Rectal smooth muscle tissue (tissue), 1 donor: ENCODE data around the gene RGP1.

ENCODE experiments used
- H3K27ac ChIP-seq: one replicate; pipeline ENCODE4 v1.7.0; 2013; ENCODE audit warnings: low read depth, low read length, inconsistent platforms
- H3K27me3 ChIP-seq: one replicate; pipeline ENCODE4 v1.7.0; 2013; ENCODE audit warnings: low read length; ENCODE audit not compliant: control insufficient read depth, insufficient read depth
- H3K36me3 ChIP-seq: one replicate; pipeline ENCODE4 v1.7.0; 2013; ENCODE audit warnings: low read length; ENCODE audit not compliant: control insufficient read depth, insufficient read depth
- H3K4me1 ChIP-seq: one replicate; pipeline ENCODE4 v1.7.0; 2013; ENCODE audit warnings: low read length; ENCODE audit not compliant: control insufficient read depth, insufficient read depth
- H3K4me3 ChIP-seq: one replicate; pipeline ENCODE4 v1.7.0; 2013; ENCODE audit warnings: low read length
- H3K9ac ChIP-seq: one replicate; pipeline ENCODE4 v1.7.0; 2013; ENCODE audit warnings: low read length

RGP1 gene

GRCh38 chr9:35792024-35792813, 43.1 kb downstream of the RGP1 start:
- peaks cover 3% of the 10 kb centered on the region for H3K36me3 ChIP-seq
- H3K9ac ChIP-seq, result no peak overlapping the region
- H3K4me3 ChIP-seq, result peak overlapping the region; percentile 70
- H3K27ac ChIP-seq, result peak overlapping the region; percentile 25
- H3K27me3 ChIP-seq, result no peaks in the 10 kb centered on the region
- H3K4me1 ChIP-seq, result peaks cover 15% of the 10 kb centered on the region

GRCh38 chr9:35792826-35793225, 43.7 kb downstream of the RGP1 start:
- Histone ChIP-seq H3K27me3 (no peaks in the 10 kb centered on the region), H3K9ac (no peak overlapping the region), H3K4me3 (peak overlapping the region; percentile 52), H3K27ac (no peak overlapping the region), H3K36me3 (peaks cover 3% of the 10 kb centered on the region), H3K4me1 (peaks cover 15% of the 10 kb centered on the region)

- no peak overlapping the region for H3K4me3 ChIP-seq
- peaks cover 15% of the 10 kb centered on the region for H3K4me1 ChIP-seq
- H3K27me3 ChIP-seq, result no peaks in the 10 kb centered on the region
- H3K27ac ChIP-seq, result no peak overlapping the region
- no peak overlapping the region for H3K9ac ChIP-seq
- H3K36me3 ChIP-seq, result peaks cover 3% of the 10 kb centered on the region
Measured at GRCh38 chr9:35793461-35793860, 44.4 kb downstream of the RGP1 start.

- Histone ChIP-seq H3K27ac (no peak overlapping the region), H3K27me3 (no peaks in the 10 kb centered on the region), H3K36me3 (peaks cover 6% of the 10 kb centered on the region), H3K9ac (no peak overlapping the region), H3K4me3 (no peak overlapping the region), H3K4me1 (peaks cover 13% of the 10 kb centered on the region)
Measured at GRCh38 chr9:35795695-35796094, 46.6 kb downstream of the RGP1 start.

DNA sequence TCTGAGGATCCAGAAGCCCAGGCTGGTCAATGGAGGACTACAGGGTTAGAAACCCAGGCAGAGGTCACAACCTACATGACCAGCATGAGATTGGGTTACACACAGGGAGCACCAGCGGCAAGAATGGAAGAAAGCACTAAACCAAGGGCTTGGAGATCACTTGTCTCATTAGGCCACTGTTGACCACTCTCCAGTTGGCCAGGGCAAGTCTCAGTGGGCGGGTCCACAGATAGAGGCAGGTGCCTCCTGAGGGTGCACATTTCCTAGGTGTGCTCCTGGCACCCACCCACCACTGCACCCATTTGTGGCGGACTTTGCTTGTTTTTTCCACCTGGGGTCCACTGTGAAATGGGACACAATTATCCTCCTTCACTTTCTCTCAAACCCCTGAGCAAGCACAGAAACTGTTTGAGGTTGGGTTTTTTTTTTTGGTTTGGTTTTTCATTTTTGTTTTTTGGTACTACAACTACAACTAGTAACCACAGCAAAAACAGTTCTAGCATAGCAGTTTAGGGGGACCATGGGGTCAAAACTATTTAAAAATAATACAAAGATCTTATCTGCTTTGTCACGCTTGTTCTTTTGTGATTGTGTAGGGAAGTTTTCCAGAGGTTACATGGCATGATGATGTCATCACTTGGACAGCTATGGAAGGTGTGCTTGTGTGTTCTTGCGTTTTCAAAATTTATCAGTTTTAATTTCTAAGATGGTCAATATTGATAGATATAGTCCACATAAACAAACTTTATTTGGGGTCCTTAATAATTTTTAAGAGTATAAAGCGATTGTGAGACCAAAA, 48.4 kb downstream of the RGP1 start:
- peaks cover 10% of the 10 kb centered on the region for H3K4me1 ChIP-seq
- no peak overlapping the region for H3K27ac ChIP-seq
- no peak overlapping the region for H3K4me3 ChIP-seq
- H3K9ac ChIP-seq, result no peak overlapping the region
- peaks cover 15% of the 10 kb centered on the region for H3K36me3 ChIP-seq
- H3K27me3 ChIP-seq, result no peaks in the 10 kb centered on the region

GRCh38 chr9:35798658-35799374, 49.7 kb downstream of the RGP1 start:
- Histone ChIP-seq H3K27ac (no peak overlapping the region), H3K9ac (no peak overlapping the region), H3K4me1 (peaks cover 2% of the 10 kb centered on the region), H3K36me3 (peaks cover 14% of the 10 kb centered on the region), H3K4me3 (no peak overlapping the region), H3K27me3 (no peaks in the 10 kb centered on the region)

DNA sequence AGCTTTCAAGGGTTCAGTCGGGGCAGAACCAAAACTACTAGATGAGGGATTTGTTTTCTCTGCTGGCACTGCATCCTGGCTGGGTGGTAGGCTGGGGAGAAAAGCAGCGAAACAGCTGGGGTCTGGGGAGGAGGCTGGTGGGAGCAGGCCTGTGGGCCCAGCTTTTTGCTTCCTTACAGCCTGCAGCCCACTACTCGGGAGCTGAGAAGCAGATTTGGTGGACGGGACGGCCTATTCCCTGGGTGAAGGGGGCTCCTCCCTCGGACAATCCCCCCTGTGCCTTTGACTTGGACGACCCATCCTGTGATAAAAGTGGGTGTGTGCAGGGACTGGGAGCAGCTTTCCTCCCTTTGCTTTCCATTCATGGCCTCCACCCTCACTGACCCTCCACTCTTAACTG, 51.4 kb downstream of the RGP1 start:
- no peak overlapping the region for H3K4me3 ChIP-seq
- no peak overlapping the region for H3K9ac ChIP-seq
- H3K27me3 ChIP-seq, result no peaks in the 10 kb centered on the region
- peaks cover 20% of the 10 kb centered on the region for H3K36me3 ChIP-seq
- H3K27ac ChIP-seq, result no peak overlapping the region
- H3K4me1 ChIP-seq, result no peaks in the 10 kb centered on the region

DNA sequence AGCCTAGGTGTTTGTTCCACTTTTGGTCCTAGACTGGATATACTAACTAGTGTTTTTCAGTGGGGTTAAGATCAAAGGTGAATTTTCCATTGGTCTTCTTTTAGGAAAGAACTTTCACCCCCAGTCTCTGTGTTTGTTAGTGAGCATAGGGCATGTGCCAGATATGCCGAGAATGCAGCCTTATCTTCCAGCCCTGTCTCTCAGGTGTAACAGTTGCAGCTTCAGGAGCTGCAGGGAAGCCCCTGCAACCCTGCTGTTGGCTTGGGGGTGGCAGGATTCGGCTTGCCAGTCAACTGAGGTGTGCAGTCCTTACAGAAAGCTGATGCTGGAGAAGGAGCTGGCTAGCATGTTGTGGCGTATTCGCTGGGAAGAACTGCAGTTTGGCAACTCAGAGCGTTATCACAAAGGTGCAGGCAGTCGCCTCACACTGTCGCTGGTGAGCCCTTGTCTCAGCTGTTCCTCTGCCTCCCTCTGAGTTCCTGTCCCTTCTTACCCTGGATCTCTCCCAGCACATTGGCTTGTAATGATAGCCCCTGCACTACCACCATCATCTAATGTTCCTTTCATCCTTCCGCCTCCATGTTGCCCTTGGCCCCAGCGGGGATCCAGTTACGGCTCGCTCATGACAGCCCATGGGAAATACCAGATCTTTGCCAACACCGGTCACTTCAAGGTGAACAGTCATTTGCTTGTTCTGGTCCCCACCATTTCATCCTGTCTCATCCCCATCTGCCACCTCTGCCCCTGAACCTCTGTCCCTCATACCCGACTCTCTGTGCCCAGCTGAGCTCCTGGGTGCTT, 52.4 kb downstream of the RGP1 start:
- Histone ChIP-seq H3K27me3 (no peaks in the 10 kb centered on the region), H3K9ac (no peak overlapping the region), H3K36me3 (peaks cover 28% of the 10 kb centered on the region), H3K4me3 (no peak overlapping the region), H3K4me1 (no peaks in the 10 kb centered on the region), H3K27ac (no peak overlapping the region)

DNA sequence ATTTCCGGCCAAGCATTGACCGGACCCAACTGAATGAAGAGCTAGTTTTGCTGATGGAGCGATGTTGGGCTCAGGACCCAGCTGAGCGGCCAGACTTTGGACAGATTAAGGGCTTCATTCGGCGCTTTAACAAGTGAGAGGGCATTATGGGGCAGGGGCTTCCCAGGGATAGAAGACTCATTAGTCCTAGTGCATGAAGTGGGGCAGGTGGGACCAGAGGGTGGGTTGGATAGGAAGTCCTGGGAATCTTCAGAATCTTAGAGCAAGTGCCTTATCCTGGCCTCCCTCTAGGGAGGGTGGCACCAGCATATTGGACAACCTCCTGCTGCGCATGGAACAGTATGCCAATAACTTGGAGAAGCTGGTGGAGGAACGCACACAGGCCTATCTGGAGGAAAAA, 57.0 kb downstream of the RGP1 start:
- H3K4me1 ChIP-seq, result no peaks in the 10 kb centered on the region
- no peaks in the 10 kb centered on the region for H3K27me3 ChIP-seq
- H3K9ac ChIP-seq, result no peak overlapping the region
- peaks cover 40% of the 10 kb centered on the region for H3K36me3 ChIP-seq
- no peak overlapping the region for H3K27ac ChIP-seq
- no peak overlapping the region for H3K4me3 ChIP-seq
